GM19324 (cell line): ENCODE data around the gene ARHGAP26.

Source experiments
- ATAC-seq: cut with Tn5 transposase; IDR thresholded peaks from one replicate; pipeline ENCODE4 v1.9.1; 2021; ENCODE audit warnings: mild to moderate bottlenecking, moderate library complexity; ENCODE audit not compliant: unreplicated experiment, low FRiP score

The ARHGAP26 gene

GRCh38 chr5:142808878-142809598 is 38.9 kb downstream of the ARHGAP26 start:
- ATAC-seq, result no peak

DNA sequence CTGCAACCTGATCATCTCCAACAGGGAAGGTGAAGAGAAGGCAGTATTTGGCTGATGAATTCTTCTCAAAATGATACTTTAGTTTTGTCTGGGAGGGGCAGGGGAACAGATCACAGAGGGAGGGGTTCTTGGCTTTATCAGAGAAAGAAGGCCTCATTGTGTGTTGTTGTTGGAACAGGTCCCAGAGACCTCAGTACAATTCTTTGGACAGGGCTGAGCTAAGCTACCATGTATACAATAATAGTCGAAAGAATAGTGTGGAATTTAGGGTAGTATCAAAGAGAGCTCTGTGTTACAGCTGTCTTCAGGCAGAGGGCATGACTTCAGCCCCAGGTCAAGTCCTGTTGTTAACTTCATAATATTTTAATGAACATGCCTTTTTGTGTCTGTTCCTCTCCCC is 39.9 kb downstream of the ARHGAP26 start:
- no peak for ATAC-seq

DNA sequence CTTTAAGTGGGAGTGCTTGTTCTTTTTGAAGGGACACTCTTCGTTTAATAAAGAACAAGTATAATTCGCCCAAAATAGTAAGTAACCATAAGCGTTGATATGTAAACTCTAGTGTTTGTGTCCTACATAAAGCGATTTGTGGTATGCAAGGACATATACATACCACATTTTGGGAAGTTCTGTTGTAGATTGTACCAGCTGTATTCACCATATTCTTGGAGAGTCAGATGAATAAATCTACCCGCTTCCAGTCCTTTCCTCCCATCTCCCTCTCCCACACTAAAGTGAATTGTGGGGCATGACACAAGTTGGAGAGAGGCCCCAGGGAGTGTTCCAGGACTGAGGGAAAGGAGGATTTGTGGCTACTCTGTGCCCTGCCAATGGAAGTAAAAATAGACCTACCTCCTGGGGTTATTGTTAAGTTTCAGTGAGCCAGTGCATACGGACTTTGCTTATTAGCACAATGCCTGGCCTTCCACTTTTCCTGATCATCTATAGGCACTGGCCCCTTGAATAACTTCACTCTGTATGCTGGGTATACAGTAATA is 40.6 kb downstream of the ARHGAP26 start:
- no peak for ATAC-seq

DNA sequence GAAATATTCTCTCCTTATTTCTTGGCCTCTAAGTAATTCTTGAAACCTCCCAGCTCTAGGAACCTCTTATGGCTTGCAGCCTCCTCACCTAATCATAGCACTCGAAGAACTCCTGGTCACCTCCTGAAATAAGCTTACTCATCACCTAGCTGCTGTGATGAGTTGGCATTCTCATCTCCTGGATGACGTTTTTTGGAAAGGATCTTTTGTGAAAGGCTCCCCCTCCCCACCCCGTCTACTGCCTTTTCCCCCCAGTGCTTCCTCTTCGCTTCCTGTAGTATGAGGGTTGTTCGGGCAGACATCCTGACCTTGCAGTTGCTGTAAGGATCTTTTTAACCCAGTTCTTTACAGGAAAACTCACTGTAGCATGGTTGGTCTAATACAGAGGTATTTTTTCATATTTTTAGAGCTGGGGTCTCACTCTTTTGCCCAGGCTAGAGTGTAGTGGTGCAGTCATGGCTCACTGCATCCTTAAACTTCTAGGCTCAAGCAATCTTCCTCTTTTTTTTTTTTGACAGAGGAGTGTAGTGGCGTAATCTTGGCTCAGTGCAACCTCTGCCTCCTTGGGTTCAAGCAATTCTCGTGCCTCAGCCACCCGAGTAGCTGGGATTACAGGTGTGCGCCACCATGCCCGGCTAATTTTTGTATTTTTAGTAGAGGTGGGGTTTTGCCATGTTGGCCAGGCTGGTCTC is 41.8 kb downstream of the ARHGAP26 start:
- ATAC-seq, result no peak

DNA sequence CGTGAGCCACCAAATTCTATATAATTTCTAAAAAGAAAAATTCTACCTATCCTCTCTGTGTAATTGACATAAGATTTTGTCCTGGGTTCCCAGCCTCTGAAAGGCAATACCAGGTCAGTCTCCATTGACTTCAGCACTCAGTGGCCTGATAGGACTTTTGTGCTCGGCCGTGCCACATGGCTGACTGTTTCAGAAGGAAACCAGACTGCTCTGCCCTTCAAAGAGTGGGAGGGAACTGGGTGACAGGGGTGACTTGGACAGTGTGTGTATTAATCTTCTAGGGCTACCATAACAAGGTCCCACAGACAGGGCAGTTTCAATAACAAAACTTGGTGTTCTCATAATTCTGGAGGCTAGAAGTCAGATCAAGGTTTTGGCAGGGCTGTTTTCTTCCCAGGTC is 43.0 kb downstream of the ARHGAP26 start:
- no peak for ATAC-seq

- ATAC-seq, result no peak
Observed at GRCh38 chr5:142814122-142814521, 43.9 kb downstream of the ARHGAP26 start.

DNA sequence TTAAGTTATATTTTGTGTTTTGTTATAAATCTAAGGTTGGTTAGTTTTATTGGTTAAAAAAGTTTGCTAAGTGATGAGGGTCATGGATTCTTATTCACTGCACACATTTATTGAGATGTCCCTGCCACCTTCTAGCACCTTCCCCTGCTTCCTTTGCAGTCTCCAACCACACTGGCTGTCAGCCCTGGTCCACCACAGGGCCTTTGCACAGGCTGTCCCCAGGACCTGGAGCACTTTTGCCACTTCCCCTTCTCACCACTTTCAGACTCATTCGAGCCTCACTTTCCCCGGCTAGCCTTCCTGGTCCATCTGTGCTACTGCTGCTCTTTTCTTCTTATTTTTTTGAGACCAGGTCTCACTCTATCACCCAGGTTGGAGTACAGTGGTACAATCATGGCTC is 45.3 kb downstream of the ARHGAP26 start:
- ATAC-seq, result no peak

DNA sequence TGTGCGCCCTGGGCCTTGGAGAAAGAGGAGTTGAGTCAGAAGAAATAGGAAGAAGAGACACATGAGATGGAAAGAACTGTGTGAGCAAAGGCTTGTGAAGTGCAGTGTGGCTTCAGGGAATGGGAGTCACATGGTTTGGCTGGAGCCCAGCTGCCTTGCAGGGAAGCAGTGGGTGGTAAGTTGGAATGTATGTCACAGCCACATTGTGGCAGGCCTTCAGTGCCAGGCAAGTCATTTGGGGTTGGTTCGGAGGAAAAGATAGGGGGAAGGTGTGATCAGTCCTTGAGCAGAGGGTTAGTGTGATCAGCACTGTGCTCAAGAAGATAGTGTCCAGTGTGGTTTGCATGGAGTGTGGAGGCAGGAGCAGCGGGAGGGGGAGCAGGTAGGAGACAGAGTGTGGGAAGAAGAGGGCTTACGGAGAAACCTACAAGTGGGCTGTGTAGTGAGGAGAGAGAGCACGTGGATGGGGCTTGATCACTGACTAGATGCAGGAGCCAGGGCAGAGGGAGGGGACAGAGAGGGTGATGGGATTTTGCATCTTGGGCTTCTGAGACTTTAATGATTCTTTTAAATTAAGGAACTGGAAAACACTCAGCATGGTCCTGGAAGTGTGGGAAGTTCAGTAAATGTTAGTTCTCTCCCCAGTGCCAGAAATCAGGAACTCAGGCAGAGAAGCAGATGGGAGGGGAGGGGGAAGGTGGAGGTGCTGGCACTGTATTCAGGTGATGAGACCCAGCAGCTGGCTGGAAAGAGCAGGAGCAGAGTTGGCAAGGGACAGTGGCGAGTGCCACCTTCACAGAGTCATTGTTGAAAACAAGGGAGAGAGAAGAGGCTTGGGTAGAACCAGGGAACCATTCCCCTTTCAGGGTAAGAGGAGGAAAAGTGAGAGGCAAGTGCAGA is 46.6 kb downstream of the ARHGAP26 start:
- ATAC-seq, result no peak

DNA sequence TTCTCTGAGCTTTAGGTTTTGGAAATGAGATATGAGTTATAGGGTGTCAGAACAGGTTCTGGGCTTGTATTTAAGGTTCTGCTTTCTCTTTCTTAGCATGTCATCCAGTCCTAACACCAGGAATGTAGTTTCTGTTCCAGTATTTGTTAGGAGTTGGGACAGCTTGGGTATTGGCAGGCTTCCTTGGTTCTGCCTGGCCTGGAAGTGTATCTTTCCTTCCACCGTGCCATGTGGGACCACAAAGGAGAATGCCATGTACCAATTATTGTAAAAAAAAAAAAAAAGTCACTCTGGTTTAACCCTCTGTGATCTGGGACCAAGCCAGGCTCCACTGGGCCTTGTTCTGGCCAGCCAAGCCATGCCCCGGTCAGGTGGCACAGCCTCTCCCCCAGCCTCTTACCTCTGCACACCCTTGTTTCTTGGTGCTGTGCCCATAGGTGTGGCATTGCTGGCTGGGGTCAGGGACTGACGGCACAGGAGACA is 47.8 kb downstream of the ARHGAP26 start:
- no peak for ATAC-seq

DNA sequence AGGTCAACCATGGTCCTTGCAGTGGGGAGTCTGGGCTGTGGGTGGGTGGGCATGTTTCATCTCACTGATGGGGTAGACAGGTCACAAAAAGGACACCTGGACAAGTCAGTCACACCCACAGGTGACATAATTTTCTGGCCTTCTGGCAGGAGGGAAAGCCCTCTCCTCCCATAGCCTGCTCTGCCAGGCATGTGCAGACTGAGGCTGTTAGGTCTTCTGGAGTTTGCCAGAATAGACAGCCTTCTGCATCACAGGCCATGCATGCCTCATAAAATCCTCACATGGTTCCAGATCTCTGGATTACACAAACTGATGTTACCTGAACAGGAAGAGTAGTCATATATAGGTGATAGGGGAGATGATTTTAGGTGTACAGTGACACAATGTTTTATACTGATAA is 49.1 kb downstream of the ARHGAP26 start:
- ATAC-seq, result no peak

DNA sequence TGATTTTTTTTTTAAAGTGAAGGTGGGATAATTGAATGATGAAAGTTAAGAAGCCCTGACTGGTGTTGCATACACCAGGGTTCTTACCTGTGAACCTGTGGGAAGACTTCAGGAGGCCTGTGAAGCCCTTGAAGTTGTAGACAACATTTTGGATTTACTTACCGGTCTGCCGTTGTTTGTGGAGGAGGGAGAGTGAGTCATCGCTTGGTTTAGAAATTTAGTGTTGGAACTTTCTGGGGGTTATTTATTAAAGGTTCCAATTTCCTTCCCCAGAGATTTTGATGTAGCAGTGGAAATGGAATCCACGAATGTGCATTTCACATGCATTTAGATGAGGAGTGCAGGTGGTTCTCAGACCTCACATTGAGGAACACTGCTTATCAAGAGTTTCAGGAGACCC is 49.6 kb downstream of the ARHGAP26 start:
- no peak for ATAC-seq

DNA sequence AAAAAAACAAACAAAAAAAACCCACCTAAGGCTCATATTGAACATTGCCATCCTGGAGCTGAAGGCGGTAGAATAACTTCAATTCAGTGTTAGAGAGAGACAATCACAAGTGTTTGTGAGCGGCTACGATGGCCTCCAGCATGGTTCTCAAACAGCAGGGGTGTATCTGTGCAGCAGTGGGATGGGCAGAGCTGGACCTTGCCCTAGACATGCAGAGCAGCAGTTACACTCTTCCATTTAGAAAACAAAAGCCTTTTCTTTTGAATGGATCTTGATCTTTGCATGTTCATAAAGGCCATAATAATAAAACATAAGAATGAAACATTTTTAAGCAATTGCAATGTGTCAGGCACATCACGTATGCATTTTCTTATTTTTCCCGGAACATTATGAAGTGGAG is 50.3 kb downstream of the ARHGAP26 start:
- no peak for ATAC-seq

DNA sequence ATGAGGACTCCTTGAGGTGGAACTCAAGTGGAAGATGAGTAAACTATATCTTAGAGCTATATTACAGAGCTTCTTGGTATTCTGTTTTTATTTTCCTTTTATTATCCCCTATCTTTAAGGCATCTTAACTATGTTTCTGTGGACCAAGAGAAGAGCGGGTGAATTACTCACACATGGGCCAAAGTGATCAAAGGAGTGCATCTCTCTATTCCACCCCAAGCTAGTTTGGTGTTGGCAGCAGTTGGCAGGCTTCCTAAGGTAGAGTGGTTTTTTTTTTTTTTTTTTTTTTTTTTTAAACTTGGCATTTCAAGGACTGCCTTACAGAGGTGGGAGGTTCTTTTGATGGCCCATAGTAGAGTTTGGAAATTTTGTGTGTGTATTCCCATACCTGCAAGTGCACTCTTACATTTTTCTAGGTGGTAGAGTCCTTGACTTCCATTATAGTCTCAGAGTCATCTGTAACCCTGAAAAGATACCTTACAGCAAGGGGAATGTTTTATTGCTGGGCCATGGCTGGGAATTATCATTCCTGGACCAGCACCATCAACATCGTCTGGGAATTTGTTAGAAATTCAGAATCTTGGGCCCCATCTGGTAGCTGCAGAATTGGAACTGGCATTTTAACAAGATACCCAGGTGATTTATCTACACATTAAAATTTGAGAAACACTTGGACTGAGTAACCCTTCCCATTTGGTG is 51.0 kb downstream of the ARHGAP26 start:
- no peak for ATAC-seq

DNA sequence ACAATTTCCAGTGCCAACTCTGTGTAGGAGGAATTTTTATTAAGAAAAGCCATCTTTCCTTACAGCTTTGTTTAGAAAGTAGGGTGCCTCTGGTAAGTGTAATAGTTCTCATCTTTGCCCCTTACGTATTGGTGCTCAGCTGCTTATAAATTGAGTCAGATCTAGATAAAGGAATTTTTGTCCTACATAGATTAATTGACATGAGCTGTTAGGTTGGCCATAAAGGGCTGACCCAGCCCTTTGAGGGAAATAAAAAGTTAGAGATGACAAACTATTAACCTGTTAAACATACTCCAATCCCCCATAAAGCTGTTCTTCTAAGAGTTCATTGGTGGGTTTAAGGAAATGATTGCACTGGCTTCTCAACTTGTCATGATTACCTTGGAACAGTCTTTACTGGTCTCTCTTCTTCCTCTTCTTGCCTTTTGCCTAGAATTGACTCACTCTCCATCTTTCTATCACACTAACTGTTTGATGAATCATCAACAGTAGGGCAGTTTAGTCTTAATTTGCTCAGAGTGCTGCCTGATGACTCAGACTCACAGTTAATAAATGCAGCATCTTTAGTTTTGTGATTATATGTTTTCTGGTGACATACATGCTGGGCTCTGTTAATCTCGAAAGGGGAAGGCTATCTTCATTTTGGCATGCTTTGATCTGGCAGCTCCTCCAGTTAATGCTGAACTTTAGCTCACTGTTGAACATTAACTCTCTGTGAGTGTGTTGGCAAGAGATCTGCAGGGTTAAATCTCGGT is 51.7 kb downstream of the ARHGAP26 start:
- no peak for ATAC-seq

DNA sequence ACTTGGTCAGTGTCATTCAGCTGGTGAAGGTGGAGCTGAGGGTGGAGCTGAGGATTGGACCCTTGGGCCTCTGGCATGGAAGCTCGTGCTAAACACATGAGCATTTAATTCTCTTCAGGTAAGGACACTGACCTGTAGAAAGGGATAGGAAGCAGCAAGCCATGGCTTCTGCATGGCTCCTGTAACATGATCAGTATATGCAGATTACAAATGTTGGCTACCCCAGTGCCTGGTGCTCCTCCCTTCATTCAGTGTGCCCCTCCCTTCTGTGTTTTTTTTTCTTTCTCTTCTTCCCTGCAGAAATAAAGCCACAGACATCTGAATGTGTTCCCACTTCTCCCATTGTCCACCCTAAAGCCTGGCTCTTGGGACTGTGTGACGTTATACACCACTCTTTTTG is 52.9 kb downstream of the ARHGAP26 start:
- no peak for ATAC-seq

- ATAC-seq, result no peak
Observed at GRCh38 chr5:142823806-142824205, 53.6 kb downstream of the ARHGAP26 start.

- ATAC-seq, result no peak
Observed at GRCh38 chr5:142824391-142824790, 54.2 kb downstream of the ARHGAP26 start.

GRCh38 chr5:142825378-142826089 is 55.4 kb downstream of the ARHGAP26 start:
- ATAC-seq, result no peak

GRCh38 chr5:142826093-142826492 is 55.9 kb downstream of the ARHGAP26 start:
- no peak for ATAC-seq
